T-cell (primary cell): ENCODE data around the gene BCL10. TPM values are rescaled to one million over a fixed set of nuclear protein-coding genes. Genes with fewer than 3 reads are reported as not detected.

ENCODE experiments used
- ATAC-seq, 4 experiments: fragments of 200-7000 bp in 3 of 4; fragments of 150-1000 bp in 1 of 4; cut with Tn5 transposase; replicated peaks in 1 of 4; 1 replicate in 3 of 4; 2 replicates in 1 of 4; pipeline ENCODE4 v1.10.0; 2021; ENCODE audit warnings: moderate library complexity in 3 of 4, mild to moderate bottlenecking in 2 of 4, moderate number of reproducible peaks in 1 of 4
- CTCF ChIA-PET, 2 donors: fragments of 300-600 bp; sonication (Branson Sonifier 250); formaldehyde crosslinking; loops; one replicate each; lab custom pipeline; 2022; ENCODE audit warnings: antibody characterized with exemption in 2 of 2; lab: Charles Lee
- POLR2A ChIA-PET, 2 donors: fragments of 300-600 bp; sonication (Branson Sonifier 250); formaldehyde crosslinking; loops; one replicate each; lab custom pipeline; 2022; ENCODE audit warnings: antibody characterized with exemption in 2 of 2; lab: Charles Lee
- DNase-seq, 35 experiments: peaks; one replicate each; pipeline versions ENCODE4 v3.0.0 to v3.0.0-alpha.2; 2013 to 2023
- H3K27ac ChIP-seq: one replicate; pipeline ENCODE4 v1.5.1; 2013; ENCODE audit warnings: low read length
- H3K27me3 ChIP-seq, 2 experiments: replicated peaks in 1 of 2; 1 replicate in 1 of 2; 2 replicates in 1 of 2; pipeline versions ENCODE4 v1.6.1 to v1.7.0; 2013; ENCODE audit warnings: low read length in 1 of 2, mixed read lengths in 1 of 2; ENCODE audit not compliant: control insufficient read depth in 2 of 2, insufficient read depth in 2 of 2; ENCODE audit errors: extremely low read depth in 1 of 2
- H3K36me3 ChIP-seq, 2 donors: 1 replicate in 1 of 2; 2 replicates in 1 of 2; pipeline versions ENCODE4 v1.6.1 to v1.7.0; 2013; ENCODE audit warnings: low read length in 1 of 2; ENCODE audit not compliant: control insufficient read depth in 2 of 2, insufficient read depth in 1 of 2; ENCODE audit errors: extremely low read depth in 1 of 2
- H3K4me1 ChIP-seq, 2 experiments: 1 replicate in 1 of 2; 2 replicates in 1 of 2; pipeline versions ENCODE4 v1.6.1 to v1.7.0; 2013; ENCODE audit warnings: low read length in 2 of 2, mixed read lengths in 1 of 2; ENCODE audit not compliant: insufficient read depth in 2 of 2, control insufficient read depth in 1 of 2; ENCODE audit errors: extremely low read depth in 1 of 2
- H3K4me3 ChIP-seq, 2 donors: 1 replicate in 1 of 2; 2 replicates in 1 of 2; pipeline versions ENCODE4 v1.5.1 to v1.7.0; 2013; ENCODE audit warnings: mild to moderate bottlenecking in 2 of 2, low read length in 1 of 2, moderate library complexity in 1 of 2; ENCODE audit not compliant: control insufficient read depth in 1 of 2; ENCODE audit errors: extremely low read depth in 1 of 2
- H3K9me3 ChIP-seq: 2 replicates; pipeline ENCODE4 v1.7.0; 2013
- H3K27ac Mint-ChIP-seq, 2 donors: one replicate each; pipeline ENCODE4 v1.8.0; 2020 to 2021; ENCODE audit warnings: mild to moderate bottlenecking in 2 of 2, mixed read lengths in 2 of 2
- H3K27me3 Mint-ChIP-seq, 2 donors: one replicate each; pipeline ENCODE4 v1.8.0; 2021 to 2022; ENCODE audit warnings: mixed read lengths in 2 of 2
- H3K36me3 Mint-ChIP-seq: one replicate; pipeline ENCODE4 v1.8.0; 2021; ENCODE audit warnings: mixed read lengths
- H3K4me1 Mint-ChIP-seq, 3 donors: one replicate each; pipeline ENCODE4 v1.8.0; 2020 to 2022; ENCODE audit warnings: mixed read lengths in 3 of 3, mild to moderate bottlenecking in 1 of 3
- H3K4me3 Mint-ChIP-seq, 3 donors: one replicate each; pipeline ENCODE4 v1.8.0; 2020 to 2022; ENCODE audit warnings: mild to moderate bottlenecking in 3 of 3, mixed read lengths in 3 of 3, moderate library complexity in 3 of 3
- H3K9me3 Mint-ChIP-seq, 3 donors: one replicate each; pipeline ENCODE4 v1.8.0; 2020 to 2022; ENCODE audit warnings: mixed read lengths in 3 of 3
- WGBS: methylation state at CpG from one replicate; pipeline ENCODE4 v1.1.5; 2013; ENCODE audit warnings: missing lambda C conversion rate; ENCODE audit not compliant: insufficient coverage; 5-methylcytosine and 5-hydroxymethylcytosine counted together
- total RNA-seq, 35 experiments: library from RNA in 6 of 35; stranded (reverse) in 6 of 35; fragments of 120-200 nt in 1 of 35; gene quantifications; one replicate each; pipeline versions ENCODE4 v1.2.1 to v1.2.4 and lab custom pipeline; 2013 to 2026

The BCL10 gene
- total RNA-seq, 5 donors from 2014 or later (not counting 1 experiment from before 2014, with no cell fraction given), result 25.8 to 40.0 (median 28.0) TPM

DNA sequence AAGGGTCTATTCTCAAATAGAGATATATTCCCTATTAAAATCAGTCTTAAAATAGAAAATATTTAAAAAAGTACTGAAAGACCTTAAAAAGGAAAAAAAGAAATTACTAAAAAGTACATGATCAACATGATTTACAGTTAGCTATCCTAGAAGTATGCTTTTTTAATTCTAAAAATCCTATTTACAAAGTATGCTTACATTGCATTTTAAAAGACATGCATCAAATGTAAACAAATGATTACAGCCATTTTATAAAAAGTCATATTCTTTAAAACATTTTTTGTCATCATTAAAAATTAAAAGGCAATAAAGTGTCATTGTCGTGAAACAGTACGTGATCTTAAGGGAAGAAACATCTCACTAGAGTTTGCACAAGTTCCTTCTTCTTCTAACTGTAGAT lies 9.1 kb downstream of the BCL10 start:
- ATAC-seq (no peak), DNase-seq (no peak)
- H3K27me3 ChIP-seq, result no peaks in the 10 kb centered on the region
- ChIA-PET CTCF (interaction anchor here in 1 of 2 donors (0.7 to 1.9 kb wide), 2 partner anchors 8 to 139 kb away, joined by 3 to 10 read pairs; partner anchors contain the start of gene C1orf52), POLR2A (no interaction called here)
- H3K4me3 ChIP-seq, result no peak overlapping the region
- peaks cover 35% of the 10 kb centered on the region for H3K36me3 Mint-ChIP-seq
- no peaks in the 10 kb centered on the region for H3K27me3 Mint-ChIP-seq
- H3K9me3 ChIP-seq, result no peaks in the 10 kb centered on the region
- H3K27ac Mint-ChIP-seq, result no peak overlapping the region
- WGBS, result no CpG with 5 or more reads among the region's 2 CpGs
- H3K9me3 Mint-ChIP-seq, result no peaks in the 10 kb centered on the region
- H3K4me1 ChIP-seq, result no peaks in the 10 kb centered on the region
- peaks cover 0 to 53% of the 10 kb centered on the region in 2 donors for H3K36me3 ChIP-seq
- H3K4me1 Mint-ChIP-seq, result peaks cover 25 to 27% (median 27%) of the 10 kb centered on the region in 3 donors
- no peak overlapping the region for H3K4me3 Mint-ChIP-seq
- no peak overlapping the region for H3K27ac ChIP-seq

DNA sequence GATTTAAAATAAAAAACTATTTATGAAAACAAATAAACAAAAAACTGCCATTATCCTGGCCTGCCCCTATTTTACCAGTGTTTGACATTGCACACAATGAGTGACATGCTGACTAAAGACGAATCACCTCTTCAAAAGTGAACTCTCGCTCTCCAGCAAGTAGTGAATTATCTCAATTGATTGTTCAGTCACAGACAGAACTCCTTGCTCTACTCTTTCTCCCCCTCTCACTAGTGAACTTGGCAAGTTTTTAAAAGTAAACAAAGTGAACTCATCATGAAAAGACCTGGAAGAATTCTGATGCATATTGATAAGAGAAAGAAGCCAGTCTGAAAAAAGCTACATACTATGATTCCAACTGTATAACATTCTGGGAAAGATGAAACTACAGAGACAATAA lies 12.3 kb downstream of the BCL10 start:
- no peak for ATAC-seq
- POLR2A ChIA-PET, result interaction anchor here in 1 of 2 donors (1.7 kb wide), 1 partner anchor 11 kb away, joined by 4 read pairs; no protein-coding TSS in a partner anchor

GRCh38 chr1:85262985-85263384 lies 13.4 kb downstream of the BCL10 start:
- Mint-ChIP-seq H3K4me1 (peaks cover 9 to 20% (median 16%) of the 10 kb centered on the region in 3 donors), H3K9me3 (no peaks in the 10 kb centered on the region), H3K4me3 (no peak overlapping the region), H3K27ac (no peak overlapping the region), H3K36me3 (peaks cover 29% of the 10 kb centered on the region), H3K27me3 (no peaks in the 10 kb centered on the region)
- peaks cover 0 to 16% of the 10 kb centered on the region in 2 donors for H3K36me3 ChIP-seq
- H3K4me1 ChIP-seq, result peaks cover 8 to 12% of the 10 kb centered on the region in 2 experiments
- ChIA-PET POLR2A (interaction anchor here (0.6 to 1.7 kb wide), 4 partner anchors 13 to 997 kb away, joined by 3 to 4 read pairs (median 4); no protein-coding TSS in a partner anchor), CTCF (interaction anchor here (0.6 to 13.5 kb wide), 6 partner anchors 8 to 320 kb away, joined by 3 to 285 read pairs (median 4); partner anchors contain the start of gene BCL10 (in 2 of the 2))
- no peak for DNase-seq
- H3K27ac ChIP-seq, result no peak overlapping the region
- H3K4me3 ChIP-seq, result no peak overlapping the region
- no peaks in the 10 kb centered on the region for H3K27me3 ChIP-seq
- peaks cover 2% of the 10 kb centered on the region for H3K9me3 ChIP-seq
- ATAC-seq, result no peak

More for the DNA sequence above, 12.3 kb downstream of the BCL10 start:
- peaks cover 26% of the 10 kb centered on the region for H3K36me3 Mint-ChIP-seq
- DNase-seq, result no peak
- no peak overlapping the region for H3K27ac ChIP-seq
- peaks cover 2% of the 10 kb centered on the region for H3K9me3 ChIP-seq
- H3K4me1 Mint-ChIP-seq, result peaks cover 6 to 17% (median 11%) of the 10 kb centered on the region in 3 donors
- H3K36me3 ChIP-seq, result peaks cover 0 to 25% of the 10 kb centered on the region in 2 donors
- H3K9me3 Mint-ChIP-seq, result no peaks in the 10 kb centered on the region
- peaks cover 0 to 5% of the 10 kb centered on the region in 2 experiments for H3K4me1 ChIP-seq
- CTCF ChIA-PET, result interaction anchor here (1.1 to 13.5 kb wide), 4 partner anchors 9 to 321 kb away, joined by 3 to 285 read pairs (median 5); partner anchors contain the start of gene BCL10 (in 1 of the 2)
- H3K27me3 ChIP-seq, result no peaks in the 10 kb centered on the region
- no peak overlapping the region for H3K4me3 Mint-ChIP-seq
- H3K4me3 ChIP-seq, result no peak overlapping the region
- H3K27me3 Mint-ChIP-seq, result no peaks in the 10 kb centered on the region
- peak overlapping the region in 1 of 2 donors; percentile 11 for H3K27ac Mint-ChIP-seq
- WGBS, result 100% methylated on average over 1 of the region's 2 CpGs

GRCh38 chr1:85259912-85260274 lies 16.5 kb downstream of the BCL10 start:
- ChIA-PET CTCF (interaction anchor here (0.5 to 13.5 kb wide), 31 partner anchors 8 to 1169 kb away, joined by 3 to 285 read pairs (median 5); partner anchors contain the start of gene BCL10 (in 2 of the 2)), POLR2A (interaction anchor here (0.5 to 2.6 kb wide), 8 partner anchors 8 to 449 kb away, joined by 3 to 20 read pairs (median 4); partner anchors contain the start of genes BCL10 (in 2 of the 2) and ZNHIT6 (in 1 of the 2))
- Histone ChIP-seq H3K9me3 (peaks cover 2% of the 10 kb centered on the region), H3K4me3 (peak overlapping the region; percentile 57 to 98), H3K36me3 (peaks cover 0 to 20% of the 10 kb centered on the region in 2 donors), H3K27ac (no peak overlapping the region), H3K4me1 (peaks cover 14 to 17% of the 10 kb centered on the region in 2 experiments), H3K27me3 (no peaks in the 10 kb centered on the region)
- Mint-ChIP-seq H3K9me3 (no peaks in the 10 kb centered on the region), H3K4me3 (peak overlapping the region; percentile 92 to 98 (median 96)), H3K27ac (peak overlapping the region in 1 of 2 donors; percentile 95), H3K27me3 (no peaks in the 10 kb centered on the region), H3K36me3 (peaks cover 42% of the 10 kb centered on the region), H3K4me1 (peaks cover 29 to 42% (median 39%) of the 10 kb centered on the region in 3 donors)
- ATAC-seq (no peak), DNase-seq (no peak)
- WGBS, result 72% methylated on average over 5 of the region's 7 CpGs

DNA sequence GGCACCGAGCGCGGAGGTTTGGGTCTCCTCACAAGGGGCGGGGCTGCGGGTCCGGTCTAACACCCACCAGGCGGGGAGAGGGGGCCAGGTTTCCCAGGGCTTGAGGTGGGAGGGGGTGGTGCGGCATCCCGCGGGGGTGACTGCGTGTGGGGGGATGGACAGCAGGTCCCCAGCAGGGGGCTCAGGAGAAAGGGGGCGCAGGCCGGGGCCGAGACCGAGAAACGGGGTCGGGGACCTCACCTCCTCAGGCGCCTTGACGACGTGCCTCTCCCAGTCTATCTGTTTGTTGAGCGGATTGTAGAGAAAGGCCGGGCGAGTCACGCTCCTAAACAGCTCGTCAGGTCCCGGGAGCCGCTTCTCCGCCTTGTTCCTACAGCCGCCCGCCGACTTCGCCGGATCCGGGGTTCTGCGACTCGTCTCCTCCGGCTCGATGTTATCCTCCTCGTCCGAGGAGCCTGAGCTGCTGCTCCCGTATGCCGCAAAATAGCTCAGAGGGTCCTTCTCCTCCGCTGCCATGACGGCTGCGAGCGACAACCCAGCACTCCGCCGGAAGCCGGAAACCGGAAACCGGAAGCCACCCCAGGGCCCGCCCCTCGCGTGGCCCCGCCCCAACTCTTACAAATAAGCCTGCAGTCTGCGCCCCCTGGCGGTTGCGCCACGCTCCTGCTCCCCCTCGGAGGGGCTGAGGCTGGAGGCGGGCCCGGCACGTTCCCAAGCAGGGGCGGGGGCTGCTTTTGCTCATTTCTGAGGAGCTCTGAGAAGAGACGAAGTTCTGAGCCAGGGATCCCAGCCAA lies 17.1 kb downstream of the BCL10 start, which contains the start of gene C1orf52:
TSS of gene C1orf52 (minus strand) at position 545 of the 794 bp plus-strand sequence. CDS start at position 516, 29 bp downstream.
- H3K27ac ChIP-seq, result peak within 1 kb of the TSS; percentile 48
- Mint-ChIP-seq H3K36me3 (peaks cover 39% of the 10 kb centered on the region), H3K27ac (peak within 1 kb of the TSS; percentile 94 to 95), H3K4me3 (peak within 1 kb of the TSS; percentile 92 to 98 (median 96)), H3K27me3 (no peaks in the 10 kb centered on the region), H3K9me3 (no peaks in the 10 kb centered on the region), H3K4me1 (peaks cover 33 to 47% (median 45%) of the 10 kb centered on the region in 3 donors)
- peaks cover 2% of the 10 kb centered on the region for H3K9me3 ChIP-seq
- H3K4me3 ChIP-seq, result peak within 1 kb of the TSS; percentile 57 to 98
- ChIA-PET CTCF (interaction anchor here (0.5 to 13.5 kb wide), 49 partner anchors 9 to 1169 kb away, joined by 3 to 285 read pairs (median 4); partner anchors contain the start of gene BCL10 (in 2 of the 2)), POLR2A (interaction anchor here (0.5 to 2.6 kb wide), 11 partner anchors 9 to 449 kb away, joined by 3 to 20 read pairs (median 3); partner anchors contain the start of genes BCL10 (in 2 of the 2) and ZNHIT6 (in 1 of the 2))
- H3K27me3 ChIP-seq, result no peaks in the 10 kb centered on the region
- H3K36me3 ChIP-seq, result peaks cover 0 to 18% of the 10 kb centered on the region in 2 donors
- peaks cover 16 to 17% of the 10 kb centered on the region in 2 experiments for H3K4me1 ChIP-seq
- under 1% methylated on average over 48 of the region's 65 CpGs for WGBS
- ATAC-seq (peak; percentile 93 to 98 (median 96)), DNase-seq (peak; percentile 81 to 98 (median 94))
